IMR-90 (cell line): Measurements from ENCODE around the gene KRT72.

Source experiments
- CEBPB ChIP-seq: IDR thresholded peaks from 2 replicates; pipeline ENCODE4 v1.6.1; 2012; ENCODE audit warnings: low read depth, low read length, improper control_type of control experiment
- CTCF ChIP-seq: conservative IDR thresholded peaks from 2 replicates; pipeline ENCODE4 v1.5.1; 2012; ENCODE audit warnings: mild to moderate bottlenecking, low read depth, low read length, improper control_type of control experiment
- MAZ ChIP-seq: IDR thresholded peaks from 2 replicates; pipeline ENCODE4 v1.6.1; 2012; ENCODE audit warnings: low read depth, mild to moderate bottlenecking, low read length, improper control_type of control experiment, moderate library complexity, borderline replicate concordance

- TF ChIP-seq MAZ, result no peak
- TF ChIP-seq CEBPB, result no peak
- no peak for TF ChIP-seq CTCF
Measured at GRCh38 chr12:52581481-52581880, 19.8 kb downstream of the KRT72 start.
